ENCODE measurements around the gene AMPH. TPM values are rescaled to one million over a fixed set of nuclear protein-coding genes. Genes with fewer than 3 reads are reported as not detected.

AMPH gene
- total RNA-seq, 1 experiment from 2014 or later, result not detected

- H3K27me3 ChIP-seq (ENCODE audit: insufficient read depth, low read depth), result peaks cover 37% of the 10 kb centered on the region
- no peak overlapping the region for H3K27ac ChIP-seq
- intact Hi-C loops (cut with micrococcal nuclease; ENCODE audit: unreplicated experiment), result no loop called here
- DNase-seq, result no peak
- CTCF ChIA-PET, result no interaction called here
- H3K4me3 ChIP-seq, result no peak overlapping the region
- TF ChIP-seq EZH2 (IDR thresholded peaks at IDR 0.05; ENCODE audit: low read depth) (no peak), CTCF (conservative IDR thresholded peaks at IDR 0.05) (no peak)
- no peaks in the 10 kb centered on the region for H3K4me1 ChIP-seq (replicated peaks; ENCODE audit: insufficient read depth)
- no peaks in the 10 kb centered on the region for H3K79me2 ChIP-seq (ENCODE audit: low read depth)
- H3K36me3 ChIP-seq (ENCODE audit: low read depth), result no peaks in the 10 kb centered on the region
- no peaks in the 10 kb centered on the region for H3F3A ChIP-seq (ENCODE audit: insufficient read depth, low read depth)
- H3K9me3 ChIP-seq (ENCODE audit: insufficient read depth, low read depth), result no peaks in the 10 kb centered on the region
- H4K20me1 ChIP-seq (ENCODE audit: insufficient read depth), result no peaks in the 10 kb centered on the region; the same call in 1 of the 2 replicates
- no peak overlapping the region for H2AFZ ChIP-seq
- no peaks in the 10 kb centered on the region; the same call in 1 of the 2 replicates for H3K9me2 ChIP-seq (ENCODE audit: insufficient read depth)
- no TSS peak for BruUV-seq (replicated peaks)
- no peak overlapping the region for H3K4me2 ChIP-seq
- POLR2A ChIA-PET (ENCODE audit: unreplicated experiment), result no interaction called here
Measured at GRCh38 chr7:38385682-38386081, 245.5 kb downstream of the AMPH start.

GRCh38 chr7:38383281-38383680 lies 247.9 kb downstream of the AMPH start:
- Histone ChIP-seq H3K27ac (no peak overlapping the region), H2AFZ (no peak overlapping the region), H3K9me3 (ENCODE audit: insufficient read depth, low read depth) (no peaks in the 10 kb centered on the region), H3F3A (ENCODE audit: insufficient read depth, low read depth) (no peaks in the 10 kb centered on the region), H3K4me2 (no peak overlapping the region), H4K20me1 (ENCODE audit: insufficient read depth) (no peaks in the 10 kb centered on the region), H3K36me3 (ENCODE audit: low read depth) (no peaks in the 10 kb centered on the region), H3K4me1 (replicated peaks; ENCODE audit: insufficient read depth) (no peaks in the 10 kb centered on the region), H3K27me3 (ENCODE audit: insufficient read depth, low read depth) (peaks cover 58% of the 10 kb centered on the region), H3K9me2 (ENCODE audit: insufficient read depth) (no peaks in the 10 kb centered on the region; the same call in 1 of the 2 replicates), H3K4me3 (no peak overlapping the region), H3K79me2 (ENCODE audit: low read depth) (no peaks in the 10 kb centered on the region)
- CTCF ChIA-PET, result interaction anchor here (0.6 to 0.7 kb wide), 2 partner anchors 12 to 1817 kb away, joined by 3 to 19 read pairs; no protein-coding TSS in a partner anchor
- no peak for DNase-seq
- intact Hi-C loops (cut with micrococcal nuclease; ENCODE audit: unreplicated experiment), result no loop called here
- POLR2A ChIA-PET (ENCODE audit: unreplicated experiment), result no interaction called here
- BruUV-seq (replicated peaks), result no TSS peak
- no peak for TF ChIP-seq EZH2 (IDR thresholded peaks at IDR 0.05; ENCODE audit: low read depth)
- TF ChIP-seq CTCF (conservative IDR thresholded peaks at IDR 0.05), result no peak

GRCh38 chr7:38382684-38383083 lies 248.5 kb downstream of the AMPH start:
- Histone ChIP-seq H2AFZ (no peak overlapping the region), H3K9me2 (ENCODE audit: insufficient read depth) (no peaks in the 10 kb centered on the region; the same call in 1 of the 2 replicates), H3K4me1 (replicated peaks; ENCODE audit: insufficient read depth) (no peaks in the 10 kb centered on the region), H3K4me2 (no peak overlapping the region), H3K36me3 (ENCODE audit: low read depth) (no peaks in the 10 kb centered on the region), H3K27me3 (ENCODE audit: insufficient read depth, low read depth) (peaks cover 58% of the 10 kb centered on the region), H3K27ac (no peak overlapping the region), H3K4me3 (no peak overlapping the region), H3F3A (ENCODE audit: insufficient read depth, low read depth) (no peaks in the 10 kb centered on the region), H3K79me2 (ENCODE audit: low read depth) (no peaks in the 10 kb centered on the region), H3K9me3 (ENCODE audit: insufficient read depth, low read depth) (no peaks in the 10 kb centered on the region), H4K20me1 (ENCODE audit: insufficient read depth) (no peaks in the 10 kb centered on the region)
- DNase-seq, result no peak
- intact Hi-C loops (cut with micrococcal nuclease; ENCODE audit: unreplicated experiment), result no loop called here
- BruUV-seq (replicated peaks), result no TSS peak
- CTCF ChIA-PET, result interaction anchor here (0.7 kb wide), 1 partner anchor 1818 kb away, joined by 19 read pairs; no protein-coding TSS in a partner anchor
- POLR2A ChIA-PET (ENCODE audit: unreplicated experiment), result no interaction called here
- no peak for TF ChIP-seq CTCF (conservative IDR thresholded peaks at IDR 0.05)
- no peak for TF ChIP-seq EZH2 (IDR thresholded peaks at IDR 0.05; ENCODE audit: low read depth)
